Heart left ventricle (tissue), 16 donors: ENCODE results near the gene TFIP11. TPM values are rescaled to one million over a fixed set of nuclear protein-coding genes. Genes with fewer than 3 reads are reported as not detected.

Experiments used
- ATAC-seq, 4 donors: fragments of 200-7000 bp; cut with Tn5 transposase; one replicate each; pipeline ENCODE4 v1.9.1; 2020 to 2022; ENCODE audit warnings: moderate library complexity in 4 of 4, mild to moderate bottlenecking in 3 of 4, moderate number of reproducible peaks in 1 of 4
- DNase-seq, 5 donors: peaks; one replicate each; pipeline ENCODE4 v3.0.0-alpha.2; 2020
- H3K27ac ChIP-seq, 12 donors: fragments of 200-600 bp; sonication (generic) in 4 of 12; one replicate each; pipeline versions ENCODE4 v1.5.0 to v1.8.0; 2016 to 2022; ENCODE audit warnings: mild to moderate bottlenecking in 2 of 12
- H3K27me3 ChIP-seq, 9 donors: fragments of 200-600 bp; sonication (generic) in 2 of 9; one replicate each; pipeline versions ENCODE4 v1.5.1 to v1.8.0; 2016 to 2022; ENCODE audit warnings: mild to moderate bottlenecking in 3 of 9
- H3K36me3 ChIP-seq, 9 donors: fragments of 200-600 bp; sonication (generic) in 2 of 9; one replicate each; pipeline versions ENCODE4 v1.5.0 to v1.8.0; 2018 to 2022; ENCODE audit warnings: mild to moderate bottlenecking in 2 of 9
- H3K4me1 ChIP-seq, 12 donors: fragments of 200-600 bp; sonication (generic) in 4 of 12; one replicate each; pipeline versions ENCODE4 v1.5.0 to v1.8.0; 2016 to 2022; ENCODE audit warnings: mild to moderate bottlenecking in 3 of 12
- H3K4me3 ChIP-seq, 12 donors: fragments of 200-600 bp; sonication (generic) in 4 of 12; one replicate each; pipeline versions ENCODE4 v1.5.0 to v1.8.0; 2017 to 2022; ENCODE audit warnings: mild to moderate bottlenecking in 9 of 12, moderate library complexity in 4 of 12
- H3K9me3 ChIP-seq, 12 donors: fragments of 200-600 bp; sonication (generic) in 4 of 12; one replicate each; pipeline versions ENCODE4 v1.5.0 to v1.8.0; 2016 to 2022; ENCODE audit warnings: mild to moderate bottlenecking in 1 of 12
- CTCF ChIP-seq, 12 donors: fragments of 200-600 bp; sonication (generic) in 4 of 12; IDR thresholded peaks; one replicate each; pipeline versions ENCODE4 v1.5.0 to v1.8.0; 2018 to 2022; ENCODE audit warnings: antibody characterized with exemption in 12 of 12, mild to moderate bottlenecking in 5 of 12
- POLR2A ChIP-seq, 2 donors: fragments of 450-650 bp; IDR thresholded peaks; one replicate each; pipeline ENCODE4 v1.6.1; 2017; ENCODE audit warnings: antibody characterized with exemption in 2 of 2, mild to moderate bottlenecking in 2 of 2, moderate library complexity in 2 of 2
- WGBS, 4 donors: extraction: QIAGEN DNeasy Blood & Tissue Kit in 2 of 4; methylation state at CpG; one replicate each; pipeline versions ENCODE4 v1.1.5 to v1.1.7; 2013 to 2018; 5-methylcytosine and 5-hydroxymethylcytosine counted together
- intact Hi-C, 10 donors: fragments of 100-400 bp; cut with DNase I; formaldehyde crosslinking; loops; one replicate each; pipeline versions ENCODE4 v1.11.1 to v1.14.2; 2022
- polyA plus RNA-seq, 2 donors: library from polyadenylated mRNA; stranded (reverse); fragments of 200-250 nt; gene quantifications; one replicate each; pipeline ENCODE4 v1.2.3, GENCODE V29; 2013
- total RNA-seq, 9 donors: library from RNA; depleted of rRNA in 2 of 9; stranded (reverse); fragments of >200 nt in 2 of 9; fragmentation: NEBNext Ultra II Directional in 3 of 9; extraction: Animal tissue kit (Norgen Biotek cat#: 25700) in 3 of 9; gene quantifications; one replicate each; pipeline versions ENCODE4 v1.1.0 to v1.2.4, GENCODE V29; 2016 to 2023
- donor health status: ischemic (EF 13 %, LVEDD 7.1; RV severe dilation, severe dysfunction).
- donor health status: healthy with polysubstance abuse.
- donor health status: DM: no; HTN: yes; CAD: no.
- donor health status: DM: no; HTN: no; CAD: no.
- donor health status: ischemic (EF 25% LVEDD 6.9; RV normal size, moderate dysfunction).
- donor health status: ischemic (EF 25% LVEDD 5.7; RV mildly dilated, moderate dysfunction).
- donor health status: healthy.
- donor health status: DM: yes; HTN: yes; CAD: no.
- donor health status: ischemic (EF 35%, LVEDD 5.7; RV mildly dilated, moderate dysfunction).
- donor health status: nonischemic (EF 11% LVEDD 7.7; RV severe dilation, severe dysfunction).
- donor health status: DM: yes; HTN: yes; CAD: no.
- donor health status: PGD.
- donor health status: ischemic (EF 29% LVEDD 5.4; RV normal size, mild dysfunction).
- donor health status: nonischemic (EF 23%, LVEDD 6.1; RV moderate dilation, normal function).

Gene TFIP11
- total and polyA plus RNA-seq, 11 donors = 15.1 to 28.0 (median 23.1) TPM

DNA sequence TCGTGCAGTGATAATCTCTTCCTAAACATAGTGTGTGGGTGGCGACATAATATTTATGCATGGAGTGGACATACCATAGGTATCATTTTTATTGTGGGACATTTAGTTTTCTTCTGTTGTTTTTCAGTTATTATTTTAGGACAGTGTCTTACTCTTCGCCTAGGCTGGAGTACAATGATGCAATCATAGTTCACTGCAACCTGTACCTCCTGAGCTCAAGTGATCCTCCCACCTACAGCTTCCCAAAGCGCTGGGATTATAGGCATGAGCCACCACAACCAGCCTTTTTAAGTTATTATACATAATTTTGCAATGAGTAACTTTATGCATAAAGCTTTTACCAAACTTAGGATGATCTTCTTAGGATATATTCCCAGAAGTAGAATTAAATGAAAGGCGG is 25.9 kb downstream of the TFIP11 start:
- intact Hi-C loops = no loop called here
- no peak for DNase-seq
- no peak for ATAC-seq
- WGBS, 4 donors = 84 to 89% (median 86%) methylated on average over 5 of the region's 5 CpGs
- Histone ChIP-seq H3K4me1 (peaks cover 5 to 38% (median 28%) of the 10 kb centered on the region in 12 donors), H3K9me3 (no peaks in the 10 kb centered on the region), H3K36me3 (peaks cover 0 to 59% (median 44%) of the 10 kb centered on the region in 9 donors), H3K4me3 (no peak overlapping the region), H3K27ac (no peak overlapping the region), H3K27me3 (no peaks in the 10 kb centered on the region)
- TF ChIP-seq POLR2A (IDR thresholded peaks at IDR 0.05) = no peak
- TF ChIP-seq CTCF (IDR thresholded peaks at IDR 0.05) = no peak

DNA sequence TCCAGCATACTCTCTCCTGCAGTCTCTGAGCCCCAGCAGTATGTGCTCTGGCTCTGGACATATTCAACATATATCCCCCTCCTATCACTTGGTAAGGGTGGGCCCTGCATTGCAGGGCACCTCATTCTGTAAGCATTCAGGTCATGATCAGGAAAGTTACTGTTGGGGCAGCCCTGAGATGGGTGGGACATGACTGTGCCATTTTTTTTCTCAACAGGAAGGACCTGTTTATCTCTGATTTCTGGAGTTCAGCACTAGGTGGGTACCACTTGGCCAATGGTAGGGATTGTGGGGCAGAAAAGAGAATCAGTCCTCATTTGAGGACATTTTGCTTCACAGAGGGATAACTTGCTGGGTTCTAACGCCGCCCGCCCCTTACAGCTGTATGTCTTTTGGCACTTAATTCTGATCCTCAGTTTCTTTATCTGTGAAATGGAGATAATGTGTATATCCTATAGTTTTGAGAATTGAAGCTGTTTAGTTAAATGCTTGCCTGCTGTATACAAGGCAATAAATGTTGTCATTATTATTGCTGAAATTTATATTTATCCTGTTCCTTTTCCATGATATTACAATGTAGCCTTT is 26.4 kb downstream of the TFIP11 start:
- H3K27ac ChIP-seq = no peak overlapping the region
- H3K36me3 ChIP-seq = peaks cover 0 to 55% (median 42%) of the 10 kb centered on the region in 9 donors
- intact Hi-C loops = no loop called here

DNA sequence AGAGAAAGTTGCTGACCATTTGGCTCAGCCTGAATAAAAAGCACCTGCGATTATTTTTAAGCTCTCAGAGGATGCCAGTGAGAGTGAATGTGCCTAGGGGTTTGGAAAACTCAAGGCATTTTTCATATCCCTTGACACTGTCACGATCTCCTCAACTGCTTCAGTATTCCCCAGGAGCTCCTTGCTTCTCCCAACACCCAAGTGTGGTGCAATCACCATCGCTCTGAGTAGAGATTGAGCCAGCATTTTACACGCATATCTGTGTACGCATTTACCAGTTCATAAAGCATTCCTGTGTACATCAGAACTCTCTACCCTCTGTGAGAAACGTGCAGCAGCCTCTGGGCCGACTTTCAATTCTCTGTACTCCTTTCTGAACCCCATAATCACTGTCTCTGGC is 27.3 kb downstream of the TFIP11 start:
- Histone ChIP-seq H3K4me1 (peaks cover 8 to 52% (median 39%) of the 10 kb centered on the region in 12 donors), H3K27ac (peak overlapping the region in 3 of 12 donors; percentile 90 to 98 (median 96)), H3K9me3 (no peaks in the 10 kb centered on the region), H3K27me3 (no peaks in the 10 kb centered on the region), H3K4me3 (peak overlapping the region in 4 of 12 donors; percentile 72 to 90 (median 82)), H3K36me3 (peaks cover 0 to 50% (median 35%) of the 10 kb centered on the region in 9 donors)
- 52 to 70% (median 55%) methylated on average over 7 of the region's 7 CpGs for WGBS, 4 donors
- ATAC-seq (no peak), DNase-seq (no peak)
- TF ChIP-seq CTCF (IDR thresholded peaks at IDR 0.05) = no peak
- TF ChIP-seq POLR2A (IDR thresholded peaks at IDR 0.05) = no peak
- intact Hi-C loops = no loop called here

More for the DNA sequence above, 26.4 kb downstream of the TFIP11 start:
- Histone ChIP-seq H3K9me3 (no peaks in the 10 kb centered on the region), H3K27me3 (no peaks in the 10 kb centered on the region), H3K4me1 (peaks cover 5 to 43% (median 31%) of the 10 kb centered on the region in 12 donors), H3K4me3 (no peak overlapping the region)
- DNase-seq (no peak), ATAC-seq (no peak)
- TF ChIP-seq POLR2A (IDR thresholded peaks at IDR 0.05) (no peak), CTCF (IDR thresholded peaks at IDR 0.05) (no peak)
- 58 to 81% (median 74%) methylated on average over 3 of the region's 3 CpGs for WGBS, 4 donors

DNA sequence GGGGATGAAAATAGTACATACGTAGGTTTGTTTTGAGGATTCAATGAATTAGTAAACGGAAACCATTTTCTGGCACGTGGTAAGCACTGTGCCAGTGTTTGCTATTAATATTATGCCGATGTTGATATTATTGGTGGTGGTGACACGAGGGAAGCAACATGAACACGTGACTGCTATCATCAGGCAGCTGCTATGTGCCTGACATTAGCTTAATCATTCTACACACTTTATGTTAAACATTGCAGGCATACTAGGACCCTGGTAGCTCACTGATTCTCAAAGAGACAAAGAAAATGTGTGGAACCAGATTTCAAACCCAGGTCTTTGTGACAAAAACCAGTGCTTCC is 27.9 kb downstream of the TFIP11 start:
- WGBS, 4 donors = 4 to 8% (median 5%) methylated on average over 6 of the region's 6 CpGs
- H3K4me1 ChIP-seq = peaks cover 9 to 59% (median 46%) of the 10 kb centered on the region in 12 donors
- no peak for ATAC-seq

More for the DNA sequence above, 27.9 kb downstream of the TFIP11 start:
- H3K27me3 ChIP-seq = no peaks in the 10 kb centered on the region
- intact Hi-C loops = no loop called here
- peaks cover 0 to 45% (median 29%) of the 10 kb centered on the region in 9 donors for H3K36me3 ChIP-seq
- TF ChIP-seq POLR2A (IDR thresholded peaks at IDR 0.05) (no peak), CTCF (IDR thresholded peaks at IDR 0.05) (no peak)
- DNase-seq = no peak
- H3K27ac ChIP-seq = peak overlapping the region in 10 of 12 donors; percentile 85 to 98 (median 91)
- H3K4me3 ChIP-seq = peak overlapping the region; percentile 64 to 100 (median 86)
- no peaks in the 10 kb centered on the region for H3K9me3 ChIP-seq
